Testis (tissue), 5 donors: ENCODE measurements around the gene SLTM. TPM values are rescaled to one million over a fixed set of nuclear protein-coding genes. Genes with fewer than 3 reads are reported as not detected.
A peak's percentile ranks its signal among the peaks of the same experiment; 100 is the strongest.

ENCODE experiments used
- DNase-seq: peaks from one replicate; pipeline ENCODE4 v3.0.0-alpha.2; 2019
- H3K27ac ChIP-seq, 2 donors: fragments of 200-600 bp; sonication (generic); one replicate each; pipeline ENCODE4 v1.5.1; 2019
- H3K27me3 ChIP-seq: fragments of 200-600 bp; sonication (generic); one replicate; pipeline ENCODE4 v1.5.1; 2019
- H3K36me3 ChIP-seq: fragments of 200-600 bp; sonication (generic); one replicate; pipeline ENCODE4 v1.5.1; 2017; ENCODE audit warnings: low read depth; ENCODE audit errors: missing control alignments
- H3K4me1 ChIP-seq: fragments of 200-600 bp; sonication (generic); one replicate; pipeline ENCODE4 v1.5.1; 2019
- H3K4me3 ChIP-seq, 2 donors: fragments of 200-600 bp; sonication (generic); one replicate each; pipeline ENCODE4 v1.5.1; 2017 to 2019
- H3K9me3 ChIP-seq: fragments of 200-600 bp; sonication (generic); one replicate; pipeline ENCODE4 v1.5.1; 2017
- POLR2A ChIP-seq: fragments of 450-650 bp; IDR thresholded peaks from one replicate; pipeline ENCODE4 v1.6.1; 2017; ENCODE audit warnings: antibody characterized with exemption, mild to moderate bottlenecking, moderate library complexity
- WGBS, 2 donors: methylation state at CpG; one replicate each; pipeline ENCODE4 v1.1.5; 2018; 5-methylcytosine and 5-hydroxymethylcytosine counted together
- intact Hi-C: fragments of 100-400 bp; cut with DNase I; formaldehyde crosslinking; loops from one replicate; pipeline ENCODE4 v1.15.1; 2023; ENCODE audit warnings: low total_unique reads
- long read RNA-seq, 2 donors: transcript quantifications; one replicate each; lab custom pipeline, GENCODE V29; 2026
- polyA plus RNA-seq: library from polyadenylated mRNA; stranded (reverse); fragments of 350-450 nt; fragmentation: Illumina TruSeq; extraction: RNeasy Lipid Tissue Mini Kit (QIAGEN cat#74804); gene quantifications from one replicate; pipeline ENCODE4 v1.2.3, GENCODE V29; 2014; ENCODE audit warnings: low read depth, low replicate concordance; ENCODE audit not compliant: insufficient read depth
- total RNA-seq, 2 donors: library from RNA; depleted of rRNA; stranded (reverse); fragments of >200 nt; gene quantifications; one replicate each; pipeline ENCODE4 v1.2.3, GENCODE V29; 2016
- TF ChIP-seq, protein P1 (sequence below), 3 experiments: fragments of 450-650 bp in 2 of 3; fragments of 200-600 bp in 1 of 3; sonication (generic) in 1 of 3; IDR thresholded peaks; one replicate each; pipeline ENCODE4 v1.5.1; 2016 to 2019; ENCODE audit warnings: antibody characterized with exemption in 3 of 3, mild to moderate bottlenecking in 2 of 3, moderate library complexity in 1 of 3

The SLTM gene
- 100 to 1,000 TPM in 1 of 2 donors, 10 to 100 TPM in 1; 92.7 to 116 TPM for total RNA-seq
- polyA plus RNA-seq, result 29.7 TPM
- long read RNA-seq, donor 1, full-length matches to known transcripts, result 6 of 12 reads
- long read RNA-seq, donor 1, partial matches to known transcripts, result 6 of 12 reads
- long read RNA-seq, donor 1, other reads (novel, unspliced or antisense), result 0 of 12 reads
- long read RNA-seq, donor 2, partial matches to known transcripts, result 0 of 4 reads
- long read RNA-seq, donor 2, other reads (novel, unspliced or antisense), result 0 of 4 reads

DNA sequence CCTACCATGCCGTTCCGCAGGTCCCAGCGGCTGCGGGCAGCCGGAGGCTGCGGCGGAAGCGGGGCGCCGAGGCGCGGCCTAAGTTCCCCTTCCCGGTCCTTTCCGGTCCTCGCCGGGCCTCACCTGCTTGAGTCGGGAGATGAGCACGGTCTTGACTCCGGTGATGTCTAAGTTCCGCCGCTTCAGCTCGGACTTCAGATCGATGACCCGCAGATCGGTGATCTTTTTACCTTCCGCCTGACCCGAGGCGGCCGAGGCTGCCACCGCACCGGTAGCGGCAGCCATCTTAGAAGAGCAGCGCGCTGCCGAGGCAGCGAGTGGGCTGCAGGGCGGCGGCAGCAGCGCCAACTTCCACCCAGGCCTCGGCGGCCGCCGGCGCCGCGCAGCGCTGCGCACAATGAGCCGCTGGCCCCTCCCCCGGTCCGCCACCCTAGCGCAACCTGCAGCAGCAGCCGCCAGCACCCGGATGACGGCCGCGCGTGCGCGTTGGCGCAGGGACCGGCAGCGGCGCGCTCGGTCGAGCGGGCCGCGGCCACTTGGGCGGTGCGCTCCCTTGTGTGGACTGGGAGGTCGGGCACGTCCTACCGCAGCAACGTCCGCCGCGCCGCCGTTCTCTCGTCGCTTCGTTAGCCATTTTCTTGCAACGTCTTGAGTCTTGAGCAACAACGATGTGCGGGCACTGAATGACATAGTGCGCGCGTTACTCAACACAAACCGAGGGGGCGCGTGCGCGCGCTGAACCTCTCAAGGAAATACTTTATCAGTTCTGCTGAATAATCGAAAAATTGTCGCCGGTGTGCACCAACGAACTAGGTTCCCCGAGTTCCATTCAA, at the start of gene SLTM:
SLTM (minus strand) TSS at position 399 of the 833 bp plus-strand sequence; CDS start at position 285, 114 bp downstream.
- Histone ChIP-seq H3K9me3 (no peaks in the 10 kb centered on the region), H3K27ac (peak within 1 kb of the TSS; percentile 97), H3K4me1 (peaks cover 17% of the 10 kb centered on the region), H3K27me3 (no peaks in the 10 kb centered on the region), H3K36me3 (no peaks in the 10 kb centered on the region), H3K4me3 (peak within 1 kb of the TSS; percentile 90 to 92)
- TF ChIP-seq POLR2A, result peak; percentile 64
- TF ChIP-seq, protein P1, sequence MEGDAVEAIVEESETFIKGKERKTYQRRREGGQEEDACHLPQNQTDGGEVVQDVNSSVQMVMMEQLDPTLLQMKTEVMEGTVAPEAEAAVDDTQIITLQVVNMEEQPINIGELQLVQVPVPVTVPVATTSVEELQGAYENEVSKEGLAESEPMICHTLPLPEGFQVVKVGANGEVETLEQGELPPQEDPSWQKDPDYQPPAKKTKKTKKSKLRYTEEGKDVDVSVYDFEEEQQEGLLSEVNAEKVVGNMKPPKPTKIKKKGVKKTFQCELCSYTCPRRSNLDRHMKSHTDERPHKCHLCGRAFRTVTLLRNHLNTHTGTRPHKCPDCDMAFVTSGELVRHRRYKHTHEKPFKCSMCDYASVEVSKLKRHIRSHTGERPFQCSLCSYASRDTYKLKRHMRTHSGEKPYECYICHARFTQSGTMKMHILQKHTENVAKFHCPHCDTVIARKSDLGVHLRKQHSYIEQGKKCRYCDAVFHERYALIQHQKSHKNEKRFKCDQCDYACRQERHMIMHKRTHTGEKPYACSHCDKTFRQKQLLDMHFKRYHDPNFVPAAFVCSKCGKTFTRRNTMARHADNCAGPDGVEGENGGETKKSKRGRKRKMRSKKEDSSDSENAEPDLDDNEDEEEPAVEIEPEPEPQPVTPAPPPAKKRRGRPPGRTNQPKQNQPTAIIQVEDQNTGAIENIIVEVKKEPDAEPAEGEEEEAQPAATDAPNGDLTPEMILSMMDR (IDR thresholded peaks at IDR 0.05), result peak in 2 of 3 experiments; percentile 15 to 38
- DNase-seq, result peak; percentile 95
- intact Hi-C loops, result no loop called here
- WGBS, 2 donors, result 0% methylated on average over 6 to 61 of the region's 101 CpGs

DNA sequence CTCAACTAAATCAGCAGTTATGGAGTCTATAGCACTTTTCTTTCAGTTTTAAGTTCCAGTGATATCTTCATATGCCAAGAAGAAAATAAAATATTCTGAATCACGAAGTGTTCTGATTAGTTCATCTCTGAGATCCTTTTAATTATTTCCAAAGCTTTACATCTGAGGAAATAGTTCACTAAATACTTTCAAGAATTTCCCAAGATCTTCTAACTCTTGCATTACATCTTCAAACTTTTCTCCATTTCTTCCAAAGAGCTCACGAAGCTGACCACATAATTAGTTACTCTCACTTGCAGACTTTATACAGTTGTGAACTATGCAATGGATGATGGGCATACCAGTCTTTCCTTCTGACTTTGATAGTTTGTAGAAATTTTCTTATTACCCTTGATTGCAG, 49.8 kb upstream of the SLTM start:
- Histone ChIP-seq H3K4me1 (no peaks in the 10 kb centered on the region), H3K9me3 (no peaks in the 10 kb centered on the region), H3K27me3 (no peaks in the 10 kb centered on the region), H3K36me3 (no peaks in the 10 kb centered on the region), H3K4me3 (no peak overlapping the region), H3K27ac (no peak overlapping the region)
- no peak for DNase-seq
- intact Hi-C loops, result loop anchor here (10.0 kb wide), 1 partner anchor 512 kb away; no protein-coding TSS in a partner anchor
- WGBS, 2 donors, result 86 to 91% methylated on average over 2 of the region's 2 CpGs
- TF ChIP-seq POLR2A, result no peak
- TF ChIP-seq, protein P1 (IDR thresholded peaks at IDR 0.05), result no peak

DNA sequence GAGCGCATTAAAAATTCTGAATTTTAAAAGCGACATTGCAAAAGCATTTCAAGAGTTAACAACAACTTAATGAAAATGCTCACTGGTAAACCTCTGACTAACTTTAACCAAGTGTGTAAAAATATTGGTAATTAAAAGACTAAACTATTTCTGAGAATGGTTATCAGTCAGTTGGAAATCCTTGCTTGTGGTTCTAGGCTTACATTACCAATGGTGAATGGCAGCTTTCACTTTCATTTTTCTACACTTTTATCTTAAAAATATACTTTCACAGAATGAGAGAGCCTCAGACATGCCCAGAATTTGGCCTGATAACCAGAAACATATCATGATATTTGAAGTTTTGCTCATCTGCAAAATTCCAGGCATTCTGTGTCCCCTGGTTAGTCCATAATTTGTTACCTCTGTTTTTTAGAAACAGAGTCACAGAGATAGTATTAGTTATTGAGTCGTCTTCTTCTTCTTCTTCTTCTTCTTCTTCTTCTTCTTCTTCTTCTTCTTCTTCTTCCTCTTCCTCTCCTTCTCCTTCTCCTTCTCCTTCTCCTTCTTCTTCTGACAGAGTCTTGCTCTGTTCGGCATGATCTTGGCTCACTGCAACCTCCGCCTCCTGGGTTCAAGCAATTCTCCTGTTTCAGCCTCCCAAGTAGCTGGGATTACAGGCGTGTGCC, 48.5 kb upstream of the SLTM start:
- DNase-seq, result no peak
- no peaks in the 10 kb centered on the region for H3K9me3 ChIP-seq
- no peak overlapping the region for H3K4me3 ChIP-seq
- no peak overlapping the region for H3K27ac ChIP-seq
- no peaks in the 10 kb centered on the region for H3K4me1 ChIP-seq
- no peaks in the 10 kb centered on the region for H3K36me3 ChIP-seq
- TF ChIP-seq, protein P1 (IDR thresholded peaks at IDR 0.05), result no peak
- no peak for TF ChIP-seq POLR2A
- intact Hi-C loops, result loop anchor here (10.0 kb wide), 1 partner anchor 513 kb away; no protein-coding TSS in a partner anchor
- no peaks in the 10 kb centered on the region for H3K27me3 ChIP-seq
- 84 to 86% methylated on average over 5 of the region's 6 CpGs for WGBS, 2 donors

DNA sequence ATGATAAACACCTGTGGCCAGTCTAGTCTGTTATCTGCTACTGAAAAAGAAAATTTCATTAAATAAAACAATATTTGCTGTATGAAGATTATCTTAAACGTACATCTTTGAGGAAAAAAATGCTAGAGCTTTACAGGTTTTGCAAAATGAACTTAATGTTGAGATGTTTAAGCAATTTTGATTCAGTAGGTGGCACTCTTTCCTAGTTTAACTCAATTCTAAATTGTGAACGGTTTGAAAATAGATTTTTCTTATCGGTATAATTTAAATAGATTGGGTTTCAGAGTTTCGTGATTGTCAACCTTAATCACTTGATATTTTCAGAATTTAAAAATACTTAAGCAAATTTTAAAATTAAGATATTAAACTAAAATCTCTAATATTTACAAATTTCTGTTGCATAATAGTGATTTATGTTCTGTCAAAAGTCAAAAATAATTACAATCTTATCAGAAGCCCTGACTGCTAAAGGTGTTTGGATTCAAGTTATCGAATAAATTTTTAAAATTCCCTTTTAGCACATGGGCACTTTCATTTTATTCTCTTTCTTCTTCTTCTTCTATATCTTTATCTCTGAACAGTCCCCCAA, 47.0 kb upstream of the SLTM start:
- Histone ChIP-seq H3K27ac (no peak overlapping the region), H3K9me3 (no peaks in the 10 kb centered on the region), H3K36me3 (no peaks in the 10 kb centered on the region), H3K27me3 (no peaks in the 10 kb centered on the region), H3K4me3 (no peak overlapping the region), H3K4me1 (no peaks in the 10 kb centered on the region)
- DNase-seq, result no peak
- 21 to 25% methylated on average over 5 of the region's 5 CpGs for WGBS, 2 donors
- TF ChIP-seq, protein P1 (IDR thresholded peaks at IDR 0.05), result peak in 1 of 3 experiments; percentile 41
- TF ChIP-seq POLR2A, result no peak
- intact Hi-C loops, result loop anchor here (10.0 kb wide), 1 partner anchor 514 kb away; no protein-coding TSS in a partner anchor
